Heart left ventricle (tissue), 13 donors: Measurements from ENCODE around the gene KTN1.

ENCODE experiments used
- POLR2A ChIP-seq, 2 donors: fragments of 450-650 bp; IDR thresholded peaks; one replicate each; pipeline ENCODE4 v1.6.1; 2017; ENCODE audit warnings: antibody characterized with exemption in 2 of 2, mild to moderate bottlenecking in 2 of 2, moderate library complexity in 2 of 2
- TF ChIP-seq, protein P1 (sequence below), 12 donors: fragments of 200-600 bp; sonication (generic) in 4 of 12; IDR thresholded peaks; one replicate each; pipeline versions ENCODE4 v1.5.0 to v1.8.0; 2018 to 2022; ENCODE audit warnings: antibody characterized with exemption in 12 of 12, mild to moderate bottlenecking in 5 of 12
- donor health status: ischemic (EF 13 %, LVEDD 7.1; RV severe dilation, severe dysfunction).
- donor health status: DM: no; HTN: yes; CAD: no.
- donor health status: DM: no; HTN: no; CAD: no.
- donor health status: ischemic (EF 25% LVEDD 6.9; RV normal size, moderate dysfunction).
- donor health status: ischemic (EF 25% LVEDD 5.7; RV mildly dilated, moderate dysfunction).
- donor health status: ischemic (EF 35%, LVEDD 5.7; RV mildly dilated, moderate dysfunction).
- donor health status: nonischemic (EF 11% LVEDD 7.7; RV severe dilation, severe dysfunction).
- donor health status: DM: yes; HTN: yes; CAD: no.
- donor health status: PGD.
- donor health status: ischemic (EF 29% LVEDD 5.4; RV normal size, mild dysfunction).
- donor health status: nonischemic (EF 23%, LVEDD 6.1; RV moderate dilation, normal function).

DNA sequence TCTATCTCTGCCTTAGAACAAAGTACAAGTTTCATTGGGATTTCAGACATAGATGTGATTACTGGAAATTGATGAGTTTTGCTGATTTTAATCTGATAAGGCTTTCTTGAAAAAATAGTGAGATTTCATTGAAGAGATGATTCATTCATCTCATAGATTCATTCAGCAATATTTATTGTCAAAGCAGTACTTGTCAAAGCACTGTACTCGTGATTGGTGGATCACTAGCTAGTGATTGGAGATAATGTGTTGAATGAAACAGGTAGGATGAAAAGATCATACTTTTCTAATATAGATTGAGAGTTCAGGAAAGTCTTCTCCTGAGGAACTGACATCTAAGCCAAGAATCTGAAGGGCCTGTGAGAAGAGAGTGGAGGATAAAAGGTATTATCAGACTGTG, 71.0 kb downstream of the KTN1 start:
- TF ChIP-seq, protein P1, sequence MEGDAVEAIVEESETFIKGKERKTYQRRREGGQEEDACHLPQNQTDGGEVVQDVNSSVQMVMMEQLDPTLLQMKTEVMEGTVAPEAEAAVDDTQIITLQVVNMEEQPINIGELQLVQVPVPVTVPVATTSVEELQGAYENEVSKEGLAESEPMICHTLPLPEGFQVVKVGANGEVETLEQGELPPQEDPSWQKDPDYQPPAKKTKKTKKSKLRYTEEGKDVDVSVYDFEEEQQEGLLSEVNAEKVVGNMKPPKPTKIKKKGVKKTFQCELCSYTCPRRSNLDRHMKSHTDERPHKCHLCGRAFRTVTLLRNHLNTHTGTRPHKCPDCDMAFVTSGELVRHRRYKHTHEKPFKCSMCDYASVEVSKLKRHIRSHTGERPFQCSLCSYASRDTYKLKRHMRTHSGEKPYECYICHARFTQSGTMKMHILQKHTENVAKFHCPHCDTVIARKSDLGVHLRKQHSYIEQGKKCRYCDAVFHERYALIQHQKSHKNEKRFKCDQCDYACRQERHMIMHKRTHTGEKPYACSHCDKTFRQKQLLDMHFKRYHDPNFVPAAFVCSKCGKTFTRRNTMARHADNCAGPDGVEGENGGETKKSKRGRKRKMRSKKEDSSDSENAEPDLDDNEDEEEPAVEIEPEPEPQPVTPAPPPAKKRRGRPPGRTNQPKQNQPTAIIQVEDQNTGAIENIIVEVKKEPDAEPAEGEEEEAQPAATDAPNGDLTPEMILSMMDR (IDR thresholded peaks at IDR 0.05): no peak
- no peak for TF ChIP-seq POLR2A (IDR thresholded peaks at IDR 0.05)
